Stomach smooth muscle (tissue), 2 donors: ENCODE results near the gene EFCAB12.

ENCODE experiments used
- H3K27ac ChIP-seq: one replicate; pipeline ENCODE4 v1.7.0; 2013; ENCODE audit warnings: mild to moderate bottlenecking, low read length, inconsistent platforms
- H3K27me3 ChIP-seq, 2 donors: one replicate each; pipeline ENCODE4 v1.7.0; 2013; ENCODE audit warnings: low read length in 2 of 2; ENCODE audit not compliant: insufficient read depth in 2 of 2, control insufficient read depth in 1 of 2
- H3K36me3 ChIP-seq, 2 donors: one replicate each; pipeline ENCODE4 v1.7.0; 2013; ENCODE audit warnings: low read length in 2 of 2; ENCODE audit not compliant: control insufficient read depth in 2 of 2, insufficient read depth in 2 of 2
- H3K4me1 ChIP-seq: one replicate; pipeline ENCODE4 v1.7.0; 2013; ENCODE audit warnings: low read length; ENCODE audit not compliant: control insufficient read depth, insufficient read depth
- H3K4me3 ChIP-seq, 2 donors: one replicate each; pipeline ENCODE4 v1.7.0; 2013; ENCODE audit warnings: low read length in 2 of 2
- H3K9ac ChIP-seq, 2 donors: one replicate each; pipeline ENCODE4 v1.7.0; 2013; ENCODE audit warnings: low read length in 2 of 2, mild to moderate bottlenecking in 1 of 2
- H3K9me3 ChIP-seq, 2 donors: one replicate each; pipeline ENCODE4 v1.7.0; 2013; ENCODE audit warnings: low read length in 2 of 2; ENCODE audit not compliant: control insufficient read depth in 2 of 2
- donor health status: healthy.
- donor health status: Pancreatic carcinoma.

The EFCAB12 gene

GRCh38 chr3:129428376-129429079 is at the start of gene EFCAB12:
TSS of gene EFCAB12 (minus strand) at chr3:129428636. CDS start at chr3:129428488, 148 bp downstream.
- Histone ChIP-seq H3K27me3 (no peaks in the 10 kb centered on the region), H3K9ac (peak within 1 kb of the TSS; percentile 61 to 72), H3K36me3 (peaks cover 17 to 22% of the 10 kb centered on the region in 2 donors), H3K4me3 (peak within 1 kb of the TSS; percentile 94 to 99), H3K27ac (peak within 1 kb of the TSS; percentile 41), H3K4me1 (peaks cover 14% of the 10 kb centered on the region), H3K9me3 (no peaks in the 10 kb centered on the region)

GRCh38 chr3:129476586-129476985 is 48.1 kb upstream of the EFCAB12 start:
- Histone ChIP-seq H3K4me1 (no peaks in the 10 kb centered on the region), H3K36me3 (peaks cover 15 to 34% of the 10 kb centered on the region in 2 donors), H3K27me3 (no peaks in the 10 kb centered on the region), H3K27ac (no peak overlapping the region), H3K9ac (no peak overlapping the region), H3K9me3 (no peaks in the 10 kb centered on the region), H3K4me3 (no peak overlapping the region)

- Histone ChIP-seq H3K9ac (no peak overlapping the region), H3K27me3 (no peaks in the 10 kb centered on the region), H3K27ac (no peak overlapping the region), H3K36me3 (peaks cover 19 to 38% of the 10 kb centered on the region in 2 donors), H3K4me1 (no peaks in the 10 kb centered on the region), H3K9me3 (no peaks in the 10 kb centered on the region), H3K4me3 (no peak overlapping the region)
These were observed 47.4 kb upstream of the EFCAB12 start for GRCh38 chr3:129475863-129476262.

GRCh38 chr3:129474984-129475804 is 46.8 kb upstream of the EFCAB12 start:
- H3K27me3 ChIP-seq = no peaks in the 10 kb centered on the region
- no peak overlapping the region for H3K9ac ChIP-seq
- H3K36me3 ChIP-seq = peaks cover 20 to 36% of the 10 kb centered on the region in 2 donors
- no peak overlapping the region for H3K4me3 ChIP-seq
- H3K4me1 ChIP-seq = no peaks in the 10 kb centered on the region
- no peaks in the 10 kb centered on the region for H3K9me3 ChIP-seq
- no peak overlapping the region for H3K27ac ChIP-seq

- no peak overlapping the region for H3K27ac ChIP-seq
- H3K4me1 ChIP-seq = no peaks in the 10 kb centered on the region
- H3K4me3 ChIP-seq = no peak overlapping the region
- H3K36me3 ChIP-seq = peaks cover 19 to 28% of the 10 kb centered on the region in 2 donors
- H3K9ac ChIP-seq = no peak overlapping the region
- no peaks in the 10 kb centered on the region for H3K9me3 ChIP-seq
- H3K27me3 ChIP-seq = no peaks in the 10 kb centered on the region
These were observed 45.3 kb upstream of the EFCAB12 start for GRCh38 chr3:129473769-129474152.

- Histone ChIP-seq H3K4me3 (no peak overlapping the region), H3K4me1 (no peaks in the 10 kb centered on the region), H3K27me3 (no peaks in the 10 kb centered on the region), H3K9me3 (no peaks in the 10 kb centered on the region), H3K36me3 (peaks cover 19 to 25% of the 10 kb centered on the region in 2 donors), H3K9ac (no peak overlapping the region), H3K27ac (no peak overlapping the region)
These were observed 44.8 kb upstream of the EFCAB12 start for GRCh38 chr3:129473067-129473768.

GRCh38 chr3:129470861-129471260 is 42.4 kb upstream of the EFCAB12 start:
- H3K9ac ChIP-seq = no peak overlapping the region
- no peaks in the 10 kb centered on the region for H3K9me3 ChIP-seq
- H3K27me3 ChIP-seq = no peaks in the 10 kb centered on the region
- peaks cover 11 to 12% of the 10 kb centered on the region in 2 donors for H3K36me3 ChIP-seq
- no peaks in the 10 kb centered on the region for H3K4me1 ChIP-seq
- H3K4me3 ChIP-seq = no peak overlapping the region
- no peak overlapping the region for H3K27ac ChIP-seq

- Histone ChIP-seq H3K4me1 (no peaks in the 10 kb centered on the region), H3K9me3 (no peaks in the 10 kb centered on the region), H3K9ac (no peak overlapping the region), H3K36me3 (peaks cover 12 to 17% of the 10 kb centered on the region in 2 donors), H3K4me3 (no peak overlapping the region), H3K27ac (no peak overlapping the region), H3K27me3 (no peaks in the 10 kb centered on the region)
These were observed 40.6 kb upstream of the EFCAB12 start for GRCh38 chr3:129469026-129469425.

- Histone ChIP-seq H3K4me1 (no peaks in the 10 kb centered on the region), H3K27ac (no peak overlapping the region), H3K9me3 (no peaks in the 10 kb centered on the region), H3K27me3 (no peaks in the 10 kb centered on the region), H3K9ac (no peak overlapping the region), H3K36me3 (peaks cover 12 to 24% of the 10 kb centered on the region in 2 donors), H3K4me3 (no peak overlapping the region)
These were observed 39.5 kb upstream of the EFCAB12 start for GRCh38 chr3:129467932-129468331.

- no peaks in the 10 kb centered on the region for H3K9me3 ChIP-seq
- no peaks in the 10 kb centered on the region for H3K4me1 ChIP-seq
- no peak overlapping the region for H3K9ac ChIP-seq
- H3K27me3 ChIP-seq = no peaks in the 10 kb centered on the region
- peaks cover 5 to 24% of the 10 kb centered on the region in 2 donors for H3K36me3 ChIP-seq
- H3K27ac ChIP-seq = no peak overlapping the region
- H3K4me3 ChIP-seq = no peak overlapping the region
These were observed 35.3 kb upstream of the EFCAB12 start for GRCh38 chr3:129463716-129464115.
